Motor neuron (in vitro differentiated cells): Measurements from ENCODE around the gene MMP25. TPM values are rescaled to one million over a fixed set of nuclear protein-coding genes. Genes with fewer than 3 reads are reported as not detected.
"Not testable (repeated sequence)": the region's sequence is repeated elsewhere in the genome, so short reads cannot be mapped to it uniquely, and the experiment has no call there.

ENCODE experiments used
- ATAC-seq, 8 experiments: fragments of 200-7000 bp; cut with Tn5 transposase; replicated peaks in 6 of 8; 2 replicates each; pipeline ENCODE4 v1.8.0; 2021; ENCODE audit warnings: mild to moderate bottlenecking in 8 of 8, moderate library complexity in 8 of 8
- H3K27ac ChIP-seq, 2 donors: fragments of 250-450 bp; sonication (Bioruptor Pico); 2 replicates each; pipeline ENCODE4 v1.9.0; 2021; ENCODE audit warnings: antibody characterized with exemption in 2 of 2, mild to moderate bottlenecking in 2 of 2, moderate library complexity in 1 of 2
- H3K4me1 ChIP-seq, 2 donors: fragments of 250-450 bp; sonication (Bioruptor Pico); replicated peaks in 1 of 2; 2 replicates each; pipeline ENCODE4 v1.6.1; 2021; ENCODE audit warnings: antibody characterized with exemption in 2 of 2, mild to moderate bottlenecking in 2 of 2, moderate library complexity in 1 of 2
- H3K4me3 ChIP-seq, 5 donors: fragments of 250-450 bp; sonication (Bioruptor Pico); 2 replicates each; pipeline ENCODE4 v1.9.0; 2021; ENCODE audit warnings: antibody characterized with exemption in 5 of 5, mild to moderate bottlenecking in 5 of 5, moderate library complexity in 4 of 5
- WGBS, 10 experiments: fragments of 450-650 bp; shearing (Covaris generic); methylation state at CpG; one replicate each; pipeline ENCODE4 v1.0.0; 2022; 5-methylcytosine and 5-hydroxymethylcytosine counted together
- in situ Hi-C, 9 experiments: fragments of 400-800 bp; cut with MboI; loops; one replicate each; pipeline ENCODE4 v1.15.0; 2021; ENCODE audit warnings: low sequenced_read_pairs in 9 of 9, low pct_unique_long_range_greater_than_20kb in 2 of 9; ENCODE audit not compliant: unreplicated experiment in 9 of 9
- total RNA-seq, 8 experiments: library from RNA; unstranded; fragments of 300-600 nt; gene quantifications; 2 replicates each; pipeline versions ENCODE4 v1.2.3 to v1.2.4, GENCODE V29; 2022

The MMP25 gene
- total RNA-seq, 8 experiments from 2014 or later = 0.11 to 1.7 (median 0.75) TPM

- no peak overlapping the region for H3K27ac ChIP-seq
- in situ Hi-C loops = no loop called here
- H3K4me1 ChIP-seq = no peaks in the 10 kb centered on the region
- 33 to 85% (median 75%) methylated on average over 2 to 17 of the region's 17 CpGs; no CpG with 5 or more reads in 2 of the 10 experiments for WGBS, 10 experiments
- no peak overlapping the region for H3K4me3 ChIP-seq
- ATAC-seq = no peak
Observed at GRCh38 chr16:3080024-3080423, 33.7 kb downstream of the MMP25 start.

- WGBS, 10 experiments = 60 to 96% (median 83%) methylated on average over 1 to 8 of the region's 13 CpGs; no CpG with 5 or more reads in 5 of the 10 experiments
- H3K27ac ChIP-seq, H3K4me1 ChIP-seq, ATAC-seq, H3K4me3 ChIP-seq, in situ Hi-C loops: not testable (repeated sequence)
Observed at GRCh38 chr16:3081957-3082356, 35.6 kb downstream of the MMP25 start.

GRCh38 chr16:3083408-3083807, 37.0 kb downstream of the MMP25 start:
- H3K4me3 ChIP-seq, H3K27ac ChIP-seq, ATAC-seq, in situ Hi-C loops: not testable (repeated sequence)
- H3K4me1 ChIP-seq = peaks cover 0 to 19% of the 10 kb centered on the region in 2 donors
- 100% methylated on average over 2 of the region's 8 CpGs; no CpG with 5 or more reads in 9 of the 10 experiments for WGBS, 10 experiments

- Histone ChIP-seq H3K27ac (no peak overlapping the region), H3K4me1 (peaks cover 0 to 19% of the 10 kb centered on the region in 2 donors), H3K4me3 (no peak overlapping the region)
- no peak for ATAC-seq
- WGBS, 10 experiments = 33 to 100% (median 100%) methylated on average over 1 of the region's 1 CpG; no CpG with 5 or more reads in 7 of the 10 experiments
- in situ Hi-C loops = no loop called here
Observed at GRCh38 chr16:3084491-3084890, 38.1 kb downstream of the MMP25 start.

GRCh38 chr16:3084969-3085670, 38.8 kb downstream of the MMP25 start:
- Histone ChIP-seq H3K4me3 (no peak overlapping the region), H3K4me1 (peaks cover 0 to 19% of the 10 kb centered on the region in 2 donors), H3K27ac (no peak overlapping the region)
- in situ Hi-C loops = no loop called here
- WGBS, 10 experiments = 26 to 100% (median 72%) methylated on average over 2 to 7 of the region's 7 CpGs; no CpG with 5 or more reads in 1 of the 10 experiments
- ATAC-seq = no peak

GRCh38 chr16:3085868-3086595, 39.7 kb downstream of the MMP25 start:
- Histone ChIP-seq H3K27ac (no peak overlapping the region), H3K4me1 (peaks cover 0 to 19% of the 10 kb centered on the region in 2 donors), H3K4me3 (no peak overlapping the region)
- in situ Hi-C loops = no loop called here
- no peak for ATAC-seq
- WGBS, 10 experiments = 62 to 100% (median 88%) methylated on average over 1 to 15 of the region's 17 CpGs

- Histone ChIP-seq H3K27ac (peak overlapping the region in 1 of 2 donors; percentile 63), H3K4me1 (peaks cover 0 to 19% of the 10 kb centered on the region in 2 donors), H3K4me3 (no peak overlapping the region)
- ATAC-seq = peak in 4 of 8 experiments; percentile 41 to 46 (median 43)
- in situ Hi-C loops = no loop called here
- WGBS, 10 experiments = 89 to 100% (median 89%) methylated on average over 2 to 3 of the region's 14 CpGs; no CpG with 5 or more reads in 6 of the 10 experiments
Observed at GRCh38 chr16:3086596-3087242, 40.4 kb downstream of the MMP25 start.

- no peak overlapping the region for H3K4me3 ChIP-seq
- WGBS, 10 experiments = 17 to 86% (median 37%) methylated on average over 1 to 8 of the region's 18 CpGs; no CpG with 5 or more reads in 2 of the 10 experiments
- peak; percentile 59 to 99 (median 95) for ATAC-seq
Observed at GRCh38 chr16:3087243-3088235, 41.2 kb downstream of the MMP25 start.

GRCh38 chr16:3088450-3088849, 42.1 kb downstream of the MMP25 start:
- WGBS, 10 experiments = 80 to 100% (median 100%) methylated on average over 1 to 4 of the region's 7 CpGs; no CpG with 5 or more reads in 5 of the 10 experiments
- no peak overlapping the region for H3K4me3 ChIP-seq
- peaks cover 0 to 19% of the 10 kb centered on the region in 2 donors for H3K4me1 ChIP-seq
- H3K27ac ChIP-seq = no peak overlapping the region
- ATAC-seq = no peak
- in situ Hi-C loops = no loop called here

More at GRCh38 chr16:3087243-3088235, 41.2 kb downstream of the MMP25 start:
- Histone ChIP-seq H3K27ac (peak overlapping the region in 1 of 2 donors; percentile 63), H3K4me1 (peaks cover 0 to 19% of the 10 kb centered on the region in 2 donors)
- in situ Hi-C loops = no loop called here

GRCh38 chr16:3088925-3089716, 42.8 kb downstream of the MMP25 start:
- in situ Hi-C loops = no loop called here
- Histone ChIP-seq H3K4me3 (no peak overlapping the region), H3K4me1 (peaks cover 0 to 19% of the 10 kb centered on the region in 2 donors), H3K27ac (no peak overlapping the region)
- ATAC-seq = no peak
- 82 to 100% (median 97%) methylated on average over 3 to 17 of the region's 71 CpGs; no CpG with 5 or more reads in 5 of the 10 experiments for WGBS, 10 experiments

- Histone ChIP-seq H3K4me1 (peaks cover 0 to 19% of the 10 kb centered on the region in 2 donors), H3K27ac (no peak overlapping the region), H3K4me3 (no peak overlapping the region)
- in situ Hi-C loops = no loop called here
- no peak for ATAC-seq
- 89 to 98% (median 94%) methylated on average over 3 to 32 of the region's 81 CpGs; no CpG with 5 or more reads in 5 of the 10 experiments for WGBS, 10 experiments
Observed at GRCh38 chr16:3089717-3090592, 43.6 kb downstream of the MMP25 start.
